GM13977 (cell line): ENCODE measurements around the gene HTR2A.

Experiments
- DNase-seq: peaks from one replicate; pipeline ENCODE4 v3.0.0; 2012; ENCODE audit warnings: low spot score
- CTCF ChIP-seq: IDR thresholded peaks from 2 replicates; pipeline ENCODE4 v1.5.1; 2012; ENCODE audit warnings: mild to moderate bottlenecking, control low read depth; ENCODE audit not compliant: insufficient read depth; ENCODE audit errors: extremely low read depth, missing control alignments
- in situ Hi-C: fragments of 300-500 bp; cut with MboI; formaldehyde crosslinking; loops from one replicate; pipeline ENCODE4 v1.12.0; 2022; ENCODE audit warnings: low sequenced_read_pairs, low pct_unique_long_range_greater_than_20kb, mixed read lengths, inconsistent platforms; ENCODE audit not compliant: unreplicated experiment

HTR2A gene

GRCh38 chr13:46831588-46832194, 65.2 kb downstream of the HTR2A start:
- in situ Hi-C loops, result loop anchor here (10.0 kb wide), 1 partner anchor 933 kb away; no protein-coding TSS in a partner anchor
- no peak for DNase-seq

GRCh38 chr13:46830405-46831005, 66.3 kb downstream of the HTR2A start:
- no peak for TF ChIP-seq CTCF
- in situ Hi-C loops, result loop anchor here (10.0 kb wide), 1 partner anchor 934 kb away; no protein-coding TSS in a partner anchor
- no peak for DNase-seq

More at GRCh38 chr13:46831588-46832194, 65.2 kb downstream of the HTR2A start:
- peak; percentile 79 for TF ChIP-seq CTCF

GRCh38 chr13:46822551-46822950, 74.3 kb downstream of the HTR2A start:
- TF ChIP-seq CTCF, result no peak
- no peak for DNase-seq
- in situ Hi-C loops, result no loop called here

GRCh38 chr13:46817838-46818476, 78.9 kb downstream of the HTR2A start:
- in situ Hi-C loops, result no loop called here
- no peak for TF ChIP-seq CTCF
- no peak for DNase-seq

- TF ChIP-seq CTCF, result no peak
- in situ Hi-C loops, result no loop called here
- DNase-seq, result no peak
Observed at GRCh38 chr13:46817095-46817494, 79.8 kb downstream of the HTR2A start.

- no peak for DNase-seq
- in situ Hi-C loops, result no loop called here
- TF ChIP-seq CTCF, result no peak
Observed at GRCh38 chr13:46816371-46816770, 80.5 kb downstream of the HTR2A start.
